SK-N-MC (cell line): ENCODE results near the gene ZNF527.

Source experiments
- EZH2 ChIP-seq: fragments of 200-600 bp; sonication (generic); IDR thresholded peaks from one replicate; pipeline ENCODE4 v1.6.1; 2017; ENCODE audit warnings: antibody characterized with exemption
- FOXP2 ChIP-seq: optimal IDR thresholded peaks from 2 replicates; pipeline ENCODE3; 2011; ENCODE audit warnings: mild to moderate bottlenecking, moderate library complexity; ENCODE audit not compliant: insufficient read depth; ENCODE audit errors: extremely low read length, control extremely low read depth
- POLR2AphosphoS5 ChIP-seq: IDR thresholded peaks from 2 replicates; pipeline ENCODE4 v1.6.1; 2012; ENCODE audit warnings: mild to moderate bottlenecking, low read depth, low read length, borderline replicate concordance

GRCh38 chr19:37333457-37333856 is 37.4 kb upstream of the ZNF527 start:
- TF ChIP-seq POLR2AphosphoS5 (no peak), EZH2 (no peak), FOXP2 (no peak)
